ENCODE data around the gene PHB1.

The PHB1 gene

DNA sequence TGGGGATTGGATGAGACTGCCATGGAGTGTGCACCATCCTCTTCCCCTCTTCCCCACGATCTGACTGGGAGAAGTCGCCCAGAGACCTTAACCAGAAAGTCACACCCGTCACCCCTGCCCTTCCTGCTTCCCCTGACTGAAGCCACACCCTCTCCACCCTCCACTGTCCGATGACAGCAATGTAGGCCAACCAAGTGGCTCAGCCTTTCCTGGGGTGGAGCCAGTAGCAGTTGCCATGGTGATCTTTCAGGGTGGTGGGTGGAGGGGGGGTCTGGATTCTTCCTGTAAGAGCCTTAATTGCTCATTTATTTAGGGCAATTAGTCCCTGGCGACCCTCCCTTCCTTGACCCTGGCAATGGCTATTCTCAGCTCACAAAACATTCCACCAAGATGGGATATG, 37.5 kb upstream of the PHB1 start:
- Histone ChIP-seq H3K9me3 (no peaks in the 10 kb centered on the region), H3K36me3 (no peaks in the 10 kb centered on the region), H3K27ac (no peak overlapping the region), H3K4me1 (no peaks in the 10 kb centered on the region), H3K4me3 (no peak overlapping the region), H3K27me3 (peaks cover 0 to 25% of the 10 kb centered on the region in 2 donors)
- intact Hi-C loops (cut with DNase I; ENCODE audit: low total_unique reads): no loop called here
- TF ChIP-seq CTCF (IDR thresholded peaks at IDR 0.05): no peak
- DNase-seq: no peak

DNA sequence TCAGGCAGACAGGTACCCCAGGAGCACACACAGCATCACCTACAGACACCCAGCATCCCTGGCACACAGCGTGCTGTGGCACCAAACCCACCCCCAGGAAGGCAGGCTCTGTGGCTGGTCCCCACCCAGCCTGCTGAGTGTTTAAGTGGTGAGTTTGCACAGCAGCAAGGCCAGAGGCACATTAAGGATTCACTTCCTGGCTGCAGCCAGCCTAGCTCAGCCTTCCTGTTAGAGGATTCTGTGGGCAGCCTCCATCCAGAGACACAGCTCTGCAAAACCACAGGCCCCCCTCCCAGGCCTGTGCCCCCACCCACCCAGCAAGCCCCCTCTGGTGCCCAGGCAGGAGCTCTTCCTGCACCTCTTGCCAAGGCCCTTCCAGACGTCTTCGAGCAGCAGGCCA, 36.1 kb upstream of the PHB1 start:
- intact Hi-C loops (cut with DNase I; ENCODE audit: low total_unique reads): no loop called here
- no peak for TF ChIP-seq CTCF (IDR thresholded peaks at IDR 0.05)

DNA sequence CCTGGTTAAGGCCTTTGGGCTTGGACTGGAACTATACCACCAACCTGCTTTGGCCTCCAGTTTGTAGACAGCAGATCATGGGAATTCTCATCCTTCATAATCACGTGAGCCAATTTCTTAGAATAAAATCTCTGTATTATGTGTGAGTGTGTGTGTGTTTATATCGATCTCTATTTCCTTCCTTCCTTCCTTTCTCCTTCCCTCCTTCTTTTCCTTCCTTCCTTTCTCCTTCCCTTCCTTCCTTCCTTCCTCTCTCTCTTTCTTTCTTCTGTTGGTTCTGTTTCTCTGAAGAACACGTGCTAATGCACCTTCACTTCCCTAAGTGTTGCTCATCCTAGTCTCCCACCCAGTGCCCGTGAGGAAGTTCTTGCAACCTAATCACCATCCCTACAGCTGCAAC, 35.5 kb upstream of the PHB1 start:
- Histone ChIP-seq H3K4me1 (no peaks in the 10 kb centered on the region), H3K9me3 (no peaks in the 10 kb centered on the region), H3K36me3 (no peaks in the 10 kb centered on the region), H3K27ac (no peak overlapping the region), H3K27me3 (peaks cover 0 to 16% of the 10 kb centered on the region in 2 donors), H3K4me3 (no peak overlapping the region)
- no peak for TF ChIP-seq CTCF (IDR thresholded peaks at IDR 0.05)
- intact Hi-C loops (cut with DNase I; ENCODE audit: low total_unique reads): no loop called here
- no peak for DNase-seq

More for the DNA sequence above, 36.1 kb upstream of the PHB1 start:
- no peaks in the 10 kb centered on the region for H3K9me3 ChIP-seq
- DNase-seq: no peak
- H3K4me3 ChIP-seq: no peak overlapping the region
- no peak overlapping the region for H3K27ac ChIP-seq
- H3K4me1 ChIP-seq: no peaks in the 10 kb centered on the region
- H3K36me3 ChIP-seq: no peaks in the 10 kb centered on the region
- H3K27me3 ChIP-seq: peaks cover 0 to 15% of the 10 kb centered on the region in 2 donors

DNA sequence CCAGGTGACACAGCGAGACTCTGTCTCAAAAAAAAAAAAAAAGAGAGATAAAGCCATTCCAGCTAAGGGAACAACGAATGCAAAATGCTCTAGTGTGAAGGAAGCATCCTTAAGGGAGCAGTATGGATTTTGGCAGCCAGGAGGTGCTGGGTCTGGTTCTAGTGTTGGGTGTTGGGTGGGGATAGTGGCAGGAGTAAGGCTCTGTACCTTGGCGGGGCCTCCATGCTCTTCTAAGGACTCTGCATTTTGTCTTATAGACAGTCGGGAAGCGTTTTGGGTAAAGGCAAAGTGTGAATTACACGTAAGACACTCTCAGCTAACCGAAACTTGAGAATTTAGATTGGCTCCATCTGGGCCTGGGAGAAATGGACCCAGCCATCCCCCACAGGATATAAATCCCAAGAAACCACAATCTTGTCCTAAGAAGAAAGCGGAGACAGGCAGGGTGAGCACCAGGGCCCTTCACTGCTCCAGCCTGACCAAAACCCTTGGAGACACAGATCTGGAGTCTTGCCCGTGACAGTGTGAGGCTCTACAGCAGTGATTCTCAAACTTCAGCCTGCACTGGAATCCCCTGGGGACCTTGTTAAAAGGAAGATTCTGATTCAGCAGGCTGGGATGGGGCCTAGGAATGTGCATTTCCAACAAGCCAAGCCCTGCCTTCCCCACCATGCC, 33.1 kb upstream of the PHB1 start:
- H3K4me1 ChIP-seq: no peaks in the 10 kb centered on the region
- no peaks in the 10 kb centered on the region for H3K36me3 ChIP-seq
- DNase-seq: no peak
- intact Hi-C loops (cut with DNase I; ENCODE audit: low total_unique reads): no loop called here
- H3K27ac ChIP-seq: no peak overlapping the region
- no peak overlapping the region for H3K4me3 ChIP-seq
- H3K9me3 ChIP-seq: no peaks in the 10 kb centered on the region
- TF ChIP-seq CTCF (IDR thresholded peaks at IDR 0.05): no peak
- peaks cover 0 to 24% of the 10 kb centered on the region in 2 donors for H3K27me3 ChIP-seq

GRCh38 chr17:49445591-49445990, 30.9 kb upstream of the PHB1 start:
- intact Hi-C loops (cut with DNase I; ENCODE audit: low total_unique reads): no loop called here
- no peak overlapping the region for H3K4me3 ChIP-seq
- no peak overlapping the region for H3K27ac ChIP-seq
- H3K36me3 ChIP-seq: no peaks in the 10 kb centered on the region
- H3K27me3 ChIP-seq: peaks cover 0 to 36% of the 10 kb centered on the region in 2 donors
- DNase-seq: no peak
- no peaks in the 10 kb centered on the region for H3K4me1 ChIP-seq
- no peaks in the 10 kb centered on the region for H3K9me3 ChIP-seq
- TF ChIP-seq CTCF (IDR thresholded peaks at IDR 0.05): no peak

GRCh38 chr17:49444384-49444783, 29.7 kb upstream of the PHB1 start:
- DNase-seq: no peak
- Histone ChIP-seq H3K36me3 (no peaks in the 10 kb centered on the region), H3K9me3 (no peaks in the 10 kb centered on the region), H3K27me3 (peaks cover 0 to 48% of the 10 kb centered on the region in 2 donors), H3K4me3 (no peak overlapping the region), H3K27ac (no peak overlapping the region), H3K4me1 (no peaks in the 10 kb centered on the region)
- no peak for TF ChIP-seq CTCF (IDR thresholded peaks at IDR 0.05)
- intact Hi-C loops (cut with DNase I; ENCODE audit: low total_unique reads): no loop called here
